T-helper 1 cell treated with Interleukin-12 subunit alpha and Interleukin-12 subunit beta and Interleukin-4 antibody, amounts not matched to agents 30 μg/mL and 1 μg/mL, for 36 hours (primary cell): ENCODE results near the gene NAV3.

ENCODE experiments used
- H3K27ac Mint-ChIP-seq: one replicate; pipeline ENCODE4 v1.8.0; 2021; ENCODE audit warnings: mild to moderate bottlenecking, mixed read lengths
- H3K27me3 Mint-ChIP-seq: one replicate; pipeline ENCODE4 v1.8.0; 2021; ENCODE audit warnings: low read depth, mixed read lengths
- H3K36me3 Mint-ChIP-seq: one replicate; pipeline ENCODE4 v1.8.0; 2021; ENCODE audit warnings: low read depth, mixed read lengths
- H3K4me1 Mint-ChIP-seq: one replicate; pipeline ENCODE4 v1.8.0; 2021; ENCODE audit warnings: low read depth, mixed read lengths
- H3K4me3 Mint-ChIP-seq: one replicate; pipeline ENCODE4 v1.8.0; 2021; ENCODE audit warnings: mild to moderate bottlenecking, moderate library complexity, mixed read lengths
- H3K9me3 Mint-ChIP-seq: one replicate; pipeline ENCODE4 v1.8.0; 2021; ENCODE audit warnings: mixed read lengths

The NAV3 gene

DNA sequence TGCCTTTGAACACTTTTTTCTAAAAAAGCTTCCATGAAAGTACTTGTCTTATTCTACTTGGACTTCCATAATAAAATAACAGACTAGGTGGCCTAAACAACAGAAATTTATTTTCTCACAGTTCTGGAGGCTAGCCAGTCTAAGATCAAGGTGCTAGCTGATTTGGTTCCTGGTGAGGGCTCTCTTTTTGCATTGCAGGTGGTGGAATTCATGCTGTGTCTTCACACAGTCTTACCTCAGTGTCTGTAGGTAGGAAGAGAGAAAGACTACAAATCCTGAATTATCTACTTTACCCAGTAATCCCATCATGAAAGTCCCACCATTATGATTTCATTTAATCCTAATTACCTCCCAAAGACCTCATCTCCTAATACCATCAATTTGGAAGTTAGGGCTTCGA, 356.0 kb downstream of the NAV3 start:
- Mint-ChIP-seq H3K9me3 (no peaks in the 10 kb centered on the region), H3K4me3 (no peak overlapping the region), H3K27me3 (no peaks in the 10 kb centered on the region), H3K27ac (no peak overlapping the region), H3K36me3 (no peaks in the 10 kb centered on the region), H3K4me1 (no peaks in the 10 kb centered on the region)

DNA sequence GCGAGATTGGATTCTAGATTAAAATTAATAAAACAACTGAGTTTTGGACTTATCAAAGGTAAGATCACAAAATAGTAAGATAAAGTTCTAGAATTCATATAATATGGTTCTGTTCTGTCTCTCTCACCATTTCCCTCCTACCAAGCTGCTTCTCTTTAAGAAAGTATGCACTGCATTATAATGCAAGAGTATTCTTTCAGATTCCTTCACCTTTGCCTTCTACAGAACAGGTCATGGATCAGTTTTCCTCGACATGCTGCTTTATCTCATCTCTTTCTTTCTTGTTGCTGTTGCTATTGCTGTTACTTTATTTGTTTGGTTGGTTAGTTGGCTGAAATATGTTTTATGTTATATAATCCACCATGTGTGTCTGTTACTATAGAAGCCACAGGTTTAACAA, 357.0 kb downstream of the NAV3 start:
- Mint-ChIP-seq H3K4me3 (no peak overlapping the region), H3K36me3 (no peaks in the 10 kb centered on the region), H3K27me3 (no peaks in the 10 kb centered on the region), H3K27ac (no peak overlapping the region), H3K9me3 (no peaks in the 10 kb centered on the region), H3K4me1 (no peaks in the 10 kb centered on the region)

DNA sequence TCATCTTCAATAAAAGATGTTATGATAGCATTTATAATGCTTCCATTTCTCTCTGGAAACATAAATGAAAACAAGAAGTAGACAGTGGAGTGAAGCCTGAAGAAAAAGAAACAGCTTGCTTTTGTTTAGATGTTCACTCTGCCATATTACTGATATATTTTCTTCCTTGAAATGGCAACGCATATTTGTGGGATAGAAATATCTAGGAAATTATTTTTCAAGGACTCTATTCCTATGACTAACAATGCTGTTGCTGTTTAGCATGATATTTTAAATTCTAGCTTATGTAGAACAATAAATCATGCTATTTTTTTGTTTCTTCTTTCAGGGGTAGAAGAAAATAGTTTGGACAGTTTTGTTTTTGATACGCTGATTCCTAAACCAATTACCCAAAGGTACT, 359.0 kb downstream of the NAV3 start:
- Mint-ChIP-seq H3K9me3 (no peaks in the 10 kb centered on the region), H3K4me1 (no peaks in the 10 kb centered on the region), H3K4me3 (no peak overlapping the region), H3K27me3 (no peaks in the 10 kb centered on the region), H3K27ac (no peak overlapping the region), H3K36me3 (no peaks in the 10 kb centered on the region)

DNA sequence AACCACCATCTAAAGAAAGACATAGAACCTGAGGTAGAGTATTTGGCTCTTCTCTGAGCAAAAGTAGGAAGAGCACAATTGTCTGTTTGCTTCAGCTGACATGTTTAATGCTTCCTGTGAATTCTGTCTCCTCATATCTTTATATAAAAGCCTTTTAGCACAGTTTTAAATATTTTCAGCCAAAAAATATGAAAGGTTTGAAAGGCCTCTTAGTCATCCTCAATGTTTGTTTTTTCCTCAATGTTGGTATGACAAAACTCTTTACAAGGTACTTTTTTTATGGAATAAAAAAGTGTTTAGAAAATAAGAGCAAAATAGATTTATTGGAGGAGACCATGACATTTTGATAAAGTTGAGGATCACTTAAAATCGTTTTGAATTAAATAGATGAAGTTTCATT, 360.9 kb downstream of the NAV3 start:
- H3K4me1 Mint-ChIP-seq, result no peaks in the 10 kb centered on the region
- H3K27me3 Mint-ChIP-seq, result no peaks in the 10 kb centered on the region
- H3K36me3 Mint-ChIP-seq, result no peaks in the 10 kb centered on the region
- no peak overlapping the region for H3K4me3 Mint-ChIP-seq
- no peaks in the 10 kb centered on the region for H3K9me3 Mint-ChIP-seq
- no peak overlapping the region for H3K27ac Mint-ChIP-seq

DNA sequence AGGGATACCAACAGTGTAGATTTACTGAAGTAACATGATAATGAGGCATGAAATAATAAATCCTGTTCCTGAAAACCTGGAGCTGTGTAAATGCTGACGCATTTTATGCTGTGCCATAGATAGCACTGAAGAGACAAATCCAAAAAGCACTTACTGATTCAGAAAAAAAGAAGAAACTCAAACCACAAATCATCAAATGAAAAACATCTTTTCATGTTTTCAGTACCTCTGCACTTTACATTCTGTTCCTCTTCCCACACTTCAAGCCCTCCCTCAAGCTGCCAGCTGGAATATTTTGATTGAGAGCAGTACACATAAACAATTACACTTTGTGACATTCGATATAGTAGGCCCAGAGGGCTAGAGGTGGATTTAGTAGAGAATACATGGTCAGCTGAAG, 362.3 kb downstream of the NAV3 start:
- Mint-ChIP-seq H3K4me3 (no peak overlapping the region), H3K27me3 (no peaks in the 10 kb centered on the region), H3K9me3 (no peaks in the 10 kb centered on the region), H3K27ac (no peak overlapping the region), H3K36me3 (no peaks in the 10 kb centered on the region), H3K4me1 (no peaks in the 10 kb centered on the region)

DNA sequence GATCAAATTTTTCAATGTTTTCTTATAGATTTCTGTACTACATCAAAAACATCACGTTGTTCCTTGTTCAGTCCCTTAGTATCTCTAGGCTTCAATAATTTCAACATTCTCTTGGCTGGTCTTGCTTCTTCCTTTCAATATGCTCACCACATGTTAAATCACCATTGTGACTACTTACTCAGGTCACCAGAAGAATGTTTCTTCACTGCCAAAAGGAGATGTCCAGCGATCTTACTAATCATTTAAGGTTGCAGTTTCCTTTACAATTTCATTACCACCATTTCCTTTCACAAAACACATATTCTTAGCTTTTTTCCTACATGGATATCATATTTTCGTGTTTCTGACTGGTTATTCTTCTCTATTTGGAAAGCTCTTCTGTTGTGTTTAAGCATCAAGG, 363.8 kb downstream of the NAV3 start:
- Mint-ChIP-seq H3K9me3 (no peaks in the 10 kb centered on the region), H3K36me3 (no peaks in the 10 kb centered on the region), H3K27me3 (no peaks in the 10 kb centered on the region), H3K4me1 (no peaks in the 10 kb centered on the region), H3K4me3 (no peak overlapping the region), H3K27ac (no peak overlapping the region)

DNA sequence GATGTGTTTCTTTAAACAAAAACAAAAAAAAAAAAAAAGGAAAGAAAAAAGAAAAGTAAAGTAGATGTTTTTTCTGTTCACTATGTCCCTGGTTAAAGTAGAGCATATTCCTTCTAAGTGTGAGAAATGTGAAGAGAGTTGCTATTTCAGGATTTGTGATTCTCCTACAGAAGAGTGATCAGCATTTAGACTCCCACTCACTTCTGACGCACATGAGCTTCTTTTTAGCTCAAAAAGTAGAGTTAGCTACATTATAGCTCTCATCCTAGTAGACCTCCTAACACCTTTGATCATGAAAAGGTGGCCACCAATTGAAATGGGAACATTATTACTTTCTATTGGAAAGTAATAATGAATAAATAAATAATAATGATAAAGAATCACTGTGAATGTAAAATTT, 368.2 kb downstream of the NAV3 start:
- no peaks in the 10 kb centered on the region for H3K27me3 Mint-ChIP-seq
- H3K9me3 Mint-ChIP-seq, result no peaks in the 10 kb centered on the region
- H3K4me3 Mint-ChIP-seq, result no peak overlapping the region
- no peaks in the 10 kb centered on the region for H3K36me3 Mint-ChIP-seq
- no peak overlapping the region for H3K27ac Mint-ChIP-seq
- no peaks in the 10 kb centered on the region for H3K4me1 Mint-ChIP-seq

DNA sequence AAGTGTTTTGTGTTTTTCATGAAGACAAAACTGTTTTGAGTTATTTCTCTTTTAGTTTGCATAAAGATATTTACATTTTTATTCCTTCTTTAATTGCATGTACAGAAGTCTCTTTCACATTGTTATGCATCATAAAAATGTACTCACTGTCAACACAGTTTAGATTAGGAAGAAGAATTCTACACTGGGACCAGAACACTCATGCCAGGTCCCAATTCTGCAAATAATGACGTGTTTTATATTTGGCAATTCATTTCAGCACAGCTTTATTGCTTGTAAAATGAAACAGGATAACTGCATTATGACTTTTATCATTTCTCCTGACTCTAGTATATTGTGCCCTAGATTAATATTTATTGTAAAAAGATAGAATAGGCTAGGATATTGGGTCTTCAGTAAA, 369.2 kb downstream of the NAV3 start:
- Mint-ChIP-seq H3K36me3 (no peaks in the 10 kb centered on the region), H3K9me3 (no peaks in the 10 kb centered on the region), H3K27ac (no peak overlapping the region), H3K4me3 (no peak overlapping the region), H3K4me1 (no peaks in the 10 kb centered on the region), H3K27me3 (no peaks in the 10 kb centered on the region)

DNA sequence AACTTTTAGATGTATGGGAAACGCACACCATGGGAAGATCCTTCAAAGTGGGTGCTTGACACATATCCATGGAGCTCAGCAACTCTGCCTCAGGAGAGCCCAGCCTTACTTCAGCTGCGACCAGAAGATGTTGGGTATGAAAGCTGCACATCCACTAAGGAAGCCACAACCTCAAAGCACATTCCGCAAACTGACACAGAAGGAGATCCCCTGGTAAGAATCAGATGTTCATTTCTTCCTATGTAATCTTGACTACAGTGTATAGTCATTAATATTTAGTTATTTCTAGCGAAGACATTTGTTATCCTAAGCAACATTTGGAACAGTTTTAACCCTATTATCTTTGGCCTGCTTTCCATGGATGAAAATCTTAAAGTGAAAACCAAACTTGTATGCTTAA, 374.2 kb downstream of the NAV3 start:
- Mint-ChIP-seq H3K27ac (no peak overlapping the region), H3K4me3 (no peak overlapping the region), H3K36me3 (no peaks in the 10 kb centered on the region), H3K4me1 (no peaks in the 10 kb centered on the region), H3K9me3 (no peaks in the 10 kb centered on the region), H3K27me3 (no peaks in the 10 kb centered on the region)

DNA sequence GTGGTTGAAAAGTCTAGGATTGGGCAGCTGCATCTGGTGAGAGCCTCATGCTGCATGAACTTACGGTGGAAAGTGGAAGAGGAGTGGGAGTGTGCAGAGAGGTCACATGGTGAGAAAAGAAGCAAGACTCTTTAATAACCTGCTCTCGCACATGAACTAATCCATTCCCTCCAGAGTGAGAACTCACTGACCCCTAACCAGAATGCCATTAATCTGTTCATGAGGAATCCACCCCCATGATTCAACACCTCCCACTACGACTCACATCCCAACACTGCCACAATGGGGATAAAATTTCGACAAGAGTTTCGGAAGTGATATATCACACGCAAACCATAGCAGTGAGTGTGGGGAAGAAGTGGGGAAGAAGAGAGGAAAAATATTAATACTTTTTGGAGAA, 377.4 kb downstream of the NAV3 start:
- H3K27me3 Mint-ChIP-seq, result no peaks in the 10 kb centered on the region
- no peaks in the 10 kb centered on the region for H3K36me3 Mint-ChIP-seq
- no peaks in the 10 kb centered on the region for H3K9me3 Mint-ChIP-seq
- H3K4me3 Mint-ChIP-seq, result no peak overlapping the region
- no peaks in the 10 kb centered on the region for H3K4me1 Mint-ChIP-seq
- H3K27ac Mint-ChIP-seq, result no peak overlapping the region

DNA sequence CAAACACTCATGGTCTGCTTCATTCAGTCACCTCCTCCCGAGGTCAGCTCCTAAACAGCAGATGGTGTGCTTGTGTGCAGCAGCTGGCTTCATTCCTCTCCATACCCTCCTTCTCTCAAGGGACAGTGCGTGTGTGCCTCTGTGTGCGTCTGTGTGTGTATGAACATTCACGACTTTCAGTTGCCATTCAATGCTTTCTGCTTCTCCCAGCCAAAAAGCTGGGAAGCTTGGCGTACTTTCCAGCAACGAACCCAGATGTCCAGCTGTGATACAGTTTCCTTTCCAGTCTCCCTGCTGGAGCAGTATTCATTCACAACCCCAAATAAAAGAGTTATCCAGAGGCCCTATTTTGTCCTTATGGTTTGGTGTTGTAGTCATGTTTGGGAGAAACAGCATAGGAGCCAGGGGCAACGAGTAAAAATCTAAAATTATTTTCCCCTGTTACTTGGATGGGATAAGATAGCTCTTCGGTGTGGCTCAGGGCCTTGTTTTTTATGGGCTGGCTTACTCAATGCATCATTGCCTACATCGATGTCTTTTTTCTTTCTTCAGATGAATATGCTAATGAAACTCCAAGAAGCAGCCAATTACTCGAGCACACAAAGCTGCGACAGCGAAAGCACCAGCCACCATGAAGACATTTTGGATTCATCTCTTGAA, 379.3 kb downstream of the NAV3 start:
- Mint-ChIP-seq H3K36me3 (no peaks in the 10 kb centered on the region), H3K27me3 (no peaks in the 10 kb centered on the region), H3K9me3 (no peaks in the 10 kb centered on the region), H3K4me3 (no peak overlapping the region), H3K27ac (no peak overlapping the region), H3K4me1 (no peaks in the 10 kb centered on the region)

DNA sequence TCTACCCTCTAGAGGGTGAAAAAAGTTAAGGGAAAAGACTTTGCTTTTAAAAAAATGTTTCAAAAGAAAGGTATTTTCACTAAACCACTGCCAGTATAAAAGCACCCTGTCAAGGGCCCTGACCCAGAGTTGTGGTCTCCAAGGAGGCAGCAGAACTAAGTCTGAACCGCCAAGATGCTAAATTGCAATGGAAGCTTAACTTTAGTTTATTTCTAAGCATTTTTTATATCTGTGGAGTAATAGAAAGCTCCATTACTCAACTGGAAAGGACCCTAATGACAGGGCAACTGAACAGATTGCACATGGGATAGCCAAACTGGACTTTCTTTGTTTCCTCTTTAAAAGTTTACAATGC, 379.8 kb downstream of the NAV3 start:
- Mint-ChIP-seq H3K36me3 (no peaks in the 10 kb centered on the region), H3K4me1 (no peaks in the 10 kb centered on the region), H3K27me3 (no peaks in the 10 kb centered on the region), H3K9me3 (no peaks in the 10 kb centered on the region), H3K4me3 (no peak overlapping the region), H3K27ac (no peak overlapping the region)

DNA sequence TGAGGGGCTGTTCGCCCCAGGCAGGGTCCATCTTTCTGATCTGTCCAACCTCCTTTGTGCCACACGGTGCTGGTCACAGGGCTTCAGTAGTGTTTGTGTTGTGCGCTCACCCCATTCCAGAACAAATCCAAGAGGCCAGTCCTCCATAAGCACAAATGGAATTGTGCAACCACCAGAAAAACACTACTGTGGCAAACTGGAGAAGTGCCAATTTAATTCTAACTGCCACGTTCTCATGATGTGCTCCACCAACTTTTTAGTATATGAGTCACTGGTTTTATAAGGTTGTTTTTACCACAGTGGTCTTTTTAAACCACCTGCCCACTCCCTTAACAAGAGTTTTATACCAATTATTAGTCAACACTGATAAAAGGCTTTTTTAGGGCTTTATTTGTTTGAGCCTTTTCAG, 380.2 kb downstream of the NAV3 start:
- H3K27ac Mint-ChIP-seq, result no peak overlapping the region
- H3K4me3 Mint-ChIP-seq, result no peak overlapping the region
- no peaks in the 10 kb centered on the region for H3K27me3 Mint-ChIP-seq
- H3K9me3 Mint-ChIP-seq, result no peaks in the 10 kb centered on the region
- no peaks in the 10 kb centered on the region for H3K36me3 Mint-ChIP-seq
- H3K4me1 Mint-ChIP-seq, result no peaks in the 10 kb centered on the region

DNA sequence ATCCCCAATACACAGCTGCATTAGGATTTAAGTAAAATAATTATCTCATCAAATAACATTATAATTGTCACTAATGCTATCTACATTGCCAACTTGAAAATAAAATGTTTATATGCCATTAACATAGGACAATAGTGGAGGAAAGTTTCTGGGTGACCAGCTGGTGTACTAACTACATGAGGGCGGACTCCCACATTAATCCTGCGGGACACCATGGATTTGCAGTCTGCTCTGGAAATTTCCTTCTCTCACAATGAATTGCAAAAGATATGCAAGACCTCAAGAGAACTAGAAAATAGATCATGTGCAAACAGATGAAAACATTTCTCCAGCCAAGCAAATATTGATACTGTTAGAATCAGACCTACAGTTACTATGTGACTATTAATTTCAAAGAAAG, 390.1 kb downstream of the NAV3 start:
- no peaks in the 10 kb centered on the region for H3K27me3 Mint-ChIP-seq
- H3K27ac Mint-ChIP-seq, result no peak overlapping the region
- no peaks in the 10 kb centered on the region for H3K36me3 Mint-ChIP-seq
- no peaks in the 10 kb centered on the region for H3K4me1 Mint-ChIP-seq
- H3K9me3 Mint-ChIP-seq, result no peaks in the 10 kb centered on the region
- H3K4me3 Mint-ChIP-seq, result no peak overlapping the region

DNA sequence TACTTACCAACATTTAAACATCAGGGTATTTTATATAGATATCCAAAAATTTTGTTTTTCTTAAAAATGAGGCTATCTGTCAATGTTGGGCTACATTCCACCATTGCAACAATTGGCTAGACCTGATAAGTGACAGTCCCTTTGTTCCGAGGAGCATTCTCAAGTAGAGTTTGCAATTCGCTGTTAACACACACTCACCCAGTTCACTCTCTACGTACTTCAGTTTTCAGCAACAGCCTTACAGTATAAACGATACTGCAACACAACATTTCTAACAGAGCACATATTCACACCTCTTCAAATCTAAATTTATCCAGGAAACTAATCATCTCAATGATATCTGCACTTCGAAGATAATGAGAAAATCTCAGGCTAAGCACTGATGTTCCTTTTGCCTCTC, 393.5 kb downstream of the NAV3 start:
- Mint-ChIP-seq H3K27ac (no peak overlapping the region), H3K4me3 (no peak overlapping the region), H3K4me1 (no peaks in the 10 kb centered on the region), H3K36me3 (no peaks in the 10 kb centered on the region), H3K9me3 (peaks cover 4% of the 10 kb centered on the region), H3K27me3 (no peaks in the 10 kb centered on the region)

DNA sequence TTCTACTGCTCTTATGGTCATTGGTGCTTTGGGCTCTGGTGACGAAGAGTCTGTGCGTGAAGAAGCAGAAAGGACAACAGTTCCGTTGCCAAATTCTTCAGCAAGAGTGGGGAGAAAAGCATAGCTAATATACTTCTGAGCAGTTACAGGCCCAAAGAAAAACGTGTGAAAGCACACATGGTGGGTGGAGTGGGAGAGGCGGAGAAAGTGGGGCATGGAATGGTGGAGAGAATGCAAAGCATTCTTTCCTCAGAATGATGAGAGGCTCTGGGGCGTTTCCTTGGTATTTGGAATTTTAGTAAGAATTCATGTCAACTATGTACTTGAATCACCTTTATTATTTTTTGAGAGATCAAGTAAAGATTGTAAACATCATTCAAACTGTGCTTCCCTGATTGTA, 396.1 kb downstream of the NAV3 start:
- no peaks in the 10 kb centered on the region for H3K36me3 Mint-ChIP-seq
- peaks cover 4% of the 10 kb centered on the region for H3K9me3 Mint-ChIP-seq
- no peaks in the 10 kb centered on the region for H3K4me1 Mint-ChIP-seq
- H3K4me3 Mint-ChIP-seq, result no peak overlapping the region
- no peak overlapping the region for H3K27ac Mint-ChIP-seq
- no peaks in the 10 kb centered on the region for H3K27me3 Mint-ChIP-seq
